LNCAP (cell line): ENCODE measurements around the gene HPCA.

Source experiments
- CTCF ChIP-seq: fragments of 450-650 bp; IDR thresholded peaks from 2 replicates; pipeline ENCODE4 v1.5.1; 2017; ENCODE audit warnings: mild to moderate bottlenecking

The HPCA gene

GRCh38 chr1:32868085-32868484 is 18.2 kb upstream of the HPCA start:
- TF ChIP-seq CTCF: no peak

- no peak for TF ChIP-seq CTCF
Measured at GRCh38 chr1:32868806-32869455, 17.4 kb upstream of the HPCA start.

GRCh38 chr1:32869923-32870614 is 16.2 kb upstream of the HPCA start:
- TF ChIP-seq CTCF: no peak

- no peak for TF ChIP-seq CTCF
Measured at GRCh38 chr1:32870615-32871363, 15.5 kb upstream of the HPCA start, which contains the start of gene FNDC5. Gene FNDC5, minus strand, starts transcription at chr1:32870912.

GRCh38 chr1:32871364-32872191 is 14.7 kb upstream of the HPCA start:
- TF ChIP-seq CTCF: no peak

- no peak for TF ChIP-seq CTCF
Measured at GRCh38 chr1:32872192-32872460, 14.2 kb upstream of the HPCA start.

- TF ChIP-seq CTCF: no peak
Measured at GRCh38 chr1:32873484-32873883, 12.8 kb upstream of the HPCA start.
